ENCODE results near the gene TBC1D14. TPM values are rescaled to one million over a fixed set of nuclear protein-coding genes. Genes with fewer than 3 reads are reported as not detected.

The TBC1D14 gene
- total RNA-seq, 1 donor, result 42.3 TPM

DNA sequence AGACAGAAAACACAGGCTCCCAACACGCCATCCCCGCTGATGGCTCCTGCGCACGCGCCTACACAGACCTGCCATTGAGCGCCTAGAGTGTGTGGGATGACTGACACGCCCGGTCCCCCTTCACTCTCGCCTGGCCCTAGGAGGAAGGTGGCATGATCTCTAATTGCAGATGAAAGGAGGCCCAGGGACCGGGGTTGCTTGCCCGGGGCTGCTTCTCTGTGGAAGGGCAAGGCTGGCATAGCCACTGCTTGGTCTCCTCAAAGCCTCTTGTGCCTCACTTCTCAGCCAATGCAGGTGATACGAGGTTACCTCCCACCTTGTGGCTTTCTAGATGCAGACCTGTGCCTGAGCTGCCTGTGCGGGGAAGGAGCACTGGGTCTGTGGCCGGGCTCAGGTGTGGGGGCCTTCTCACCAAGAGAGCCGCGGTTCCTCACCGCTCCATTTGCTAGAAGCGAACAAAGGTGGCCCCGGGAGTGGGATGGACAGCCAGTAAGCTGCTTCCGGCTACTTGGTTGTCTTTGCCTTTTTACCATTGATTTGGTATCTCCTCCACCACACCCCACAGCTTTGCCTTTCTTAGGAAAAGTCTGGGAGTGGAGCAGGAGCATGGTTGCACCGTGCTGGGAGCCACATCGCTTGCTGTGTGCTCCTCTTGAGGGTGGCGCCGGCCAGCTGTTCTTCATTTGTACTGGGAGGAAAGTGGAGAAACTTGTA, 47.0 kb downstream of the TBC1D14 start:
- no peak overlapping the region for H3K4me3 ChIP-seq (ENCODE audit: low read depth, low read length)
- TF ChIP-seq, protein P1, sequence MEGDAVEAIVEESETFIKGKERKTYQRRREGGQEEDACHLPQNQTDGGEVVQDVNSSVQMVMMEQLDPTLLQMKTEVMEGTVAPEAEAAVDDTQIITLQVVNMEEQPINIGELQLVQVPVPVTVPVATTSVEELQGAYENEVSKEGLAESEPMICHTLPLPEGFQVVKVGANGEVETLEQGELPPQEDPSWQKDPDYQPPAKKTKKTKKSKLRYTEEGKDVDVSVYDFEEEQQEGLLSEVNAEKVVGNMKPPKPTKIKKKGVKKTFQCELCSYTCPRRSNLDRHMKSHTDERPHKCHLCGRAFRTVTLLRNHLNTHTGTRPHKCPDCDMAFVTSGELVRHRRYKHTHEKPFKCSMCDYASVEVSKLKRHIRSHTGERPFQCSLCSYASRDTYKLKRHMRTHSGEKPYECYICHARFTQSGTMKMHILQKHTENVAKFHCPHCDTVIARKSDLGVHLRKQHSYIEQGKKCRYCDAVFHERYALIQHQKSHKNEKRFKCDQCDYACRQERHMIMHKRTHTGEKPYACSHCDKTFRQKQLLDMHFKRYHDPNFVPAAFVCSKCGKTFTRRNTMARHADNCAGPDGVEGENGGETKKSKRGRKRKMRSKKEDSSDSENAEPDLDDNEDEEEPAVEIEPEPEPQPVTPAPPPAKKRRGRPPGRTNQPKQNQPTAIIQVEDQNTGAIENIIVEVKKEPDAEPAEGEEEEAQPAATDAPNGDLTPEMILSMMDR (IDR thresholded peaks at IDR 0.05; ENCODE audit: insufficient read depth, low read depth, low read length), result no peak
- no peak for DNase-seq (ENCODE audit: low read depth)

DNA sequence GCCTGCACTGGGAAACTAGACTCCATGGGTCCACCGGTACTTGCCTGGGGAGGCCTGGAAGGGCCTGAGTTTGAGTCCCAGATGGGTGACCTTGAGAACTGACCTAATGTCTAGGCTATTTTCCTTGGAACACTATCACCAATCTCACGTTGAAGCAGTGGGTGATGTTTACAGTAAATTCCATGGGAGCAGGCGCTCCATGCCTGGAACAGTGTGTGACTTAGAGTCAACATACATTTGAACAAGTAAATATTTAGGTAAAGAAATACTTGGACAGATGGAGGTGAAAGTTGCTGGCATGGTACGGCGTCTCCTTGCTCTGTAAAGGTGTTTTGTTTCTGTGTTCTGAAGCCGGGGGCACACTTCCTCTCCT, 47.5 kb downstream of the TBC1D14 start:
- H3K4me3 ChIP-seq (ENCODE audit: low read depth, low read length), result no peak overlapping the region
- TF ChIP-seq, protein P1 (IDR thresholded peaks at IDR 0.05; ENCODE audit: insufficient read depth, low read depth, low read length), result no peak
- DNase-seq (ENCODE audit: low read depth), result peak; percentile 43

DNA sequence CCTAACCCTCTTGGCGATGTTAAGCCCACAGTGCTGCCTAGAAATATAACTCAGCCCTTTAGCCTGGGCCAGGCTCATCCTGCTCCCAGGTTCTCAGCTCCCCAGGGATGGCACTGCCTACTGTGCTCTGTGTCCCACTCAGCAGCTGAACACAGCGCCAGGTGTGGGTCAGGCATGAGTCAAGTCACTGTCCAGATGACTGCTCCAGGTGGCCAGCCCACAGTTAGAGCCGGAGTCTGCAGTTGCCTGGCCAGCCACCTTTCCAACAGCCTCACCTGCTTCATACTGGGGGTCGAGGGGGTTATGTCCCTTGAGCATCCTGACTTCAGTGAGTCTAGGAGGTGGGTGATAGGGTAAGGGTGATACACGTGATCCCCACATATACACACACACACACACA, 48.4 kb downstream of the TBC1D14 start:
- TF ChIP-seq, protein P1 (IDR thresholded peaks at IDR 0.05; ENCODE audit: insufficient read depth, low read depth, low read length), result no peak
- no peak overlapping the region for H3K4me3 ChIP-seq (ENCODE audit: low read depth, low read length)

DNA sequence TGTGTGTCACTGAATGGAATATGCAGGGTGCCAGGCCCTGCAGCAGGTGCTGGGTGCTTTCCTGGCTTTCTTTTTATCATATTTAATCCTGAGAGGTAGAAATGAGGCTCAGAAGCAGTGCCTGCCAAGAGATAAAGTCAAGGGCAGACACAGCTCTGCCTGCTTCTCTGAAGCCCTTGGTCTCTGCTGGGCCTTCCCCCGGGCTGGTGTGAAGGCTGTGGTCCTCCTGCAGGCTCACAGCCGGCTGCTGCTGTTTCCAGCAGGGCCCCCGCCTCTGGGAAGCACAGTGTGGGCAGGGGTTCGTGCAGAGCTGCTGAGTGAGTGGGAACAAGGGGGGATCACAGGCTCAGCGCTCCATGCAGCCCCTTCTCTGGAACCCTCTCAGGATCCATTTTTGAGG, 49.6 kb downstream of the TBC1D14 start:
- TF ChIP-seq, protein P1 (IDR thresholded peaks at IDR 0.05; ENCODE audit: insufficient read depth, low read depth, low read length), result no peak
- no peak overlapping the region for H3K4me3 ChIP-seq (ENCODE audit: low read depth, low read length)
- DNase-seq (ENCODE audit: low read depth), result no peak

More for the DNA sequence above, 48.4 kb downstream of the TBC1D14 start:
- no peak for DNase-seq (ENCODE audit: low read depth)

DNA sequence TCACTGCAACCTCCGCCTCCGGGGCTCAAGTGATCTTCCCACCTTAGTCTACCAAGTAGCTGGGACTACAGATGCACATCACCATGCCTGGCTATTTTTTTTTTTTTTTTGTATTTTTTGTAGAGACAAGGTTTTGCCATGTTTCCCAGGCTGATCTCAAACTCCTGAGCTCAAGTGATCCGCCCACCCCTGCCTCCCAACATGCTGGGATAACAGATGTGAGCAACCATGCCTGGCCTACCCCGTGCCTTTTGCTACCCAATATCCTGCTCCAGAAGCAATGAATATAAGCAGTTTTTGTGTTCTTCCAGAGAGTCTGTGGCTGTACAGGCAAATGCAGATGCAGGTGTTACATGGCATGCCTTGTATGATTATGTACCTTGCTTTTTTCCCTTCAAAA, 50.5 kb downstream of the TBC1D14 start:
- DNase-seq (ENCODE audit: low read depth), result no peak

DNA sequence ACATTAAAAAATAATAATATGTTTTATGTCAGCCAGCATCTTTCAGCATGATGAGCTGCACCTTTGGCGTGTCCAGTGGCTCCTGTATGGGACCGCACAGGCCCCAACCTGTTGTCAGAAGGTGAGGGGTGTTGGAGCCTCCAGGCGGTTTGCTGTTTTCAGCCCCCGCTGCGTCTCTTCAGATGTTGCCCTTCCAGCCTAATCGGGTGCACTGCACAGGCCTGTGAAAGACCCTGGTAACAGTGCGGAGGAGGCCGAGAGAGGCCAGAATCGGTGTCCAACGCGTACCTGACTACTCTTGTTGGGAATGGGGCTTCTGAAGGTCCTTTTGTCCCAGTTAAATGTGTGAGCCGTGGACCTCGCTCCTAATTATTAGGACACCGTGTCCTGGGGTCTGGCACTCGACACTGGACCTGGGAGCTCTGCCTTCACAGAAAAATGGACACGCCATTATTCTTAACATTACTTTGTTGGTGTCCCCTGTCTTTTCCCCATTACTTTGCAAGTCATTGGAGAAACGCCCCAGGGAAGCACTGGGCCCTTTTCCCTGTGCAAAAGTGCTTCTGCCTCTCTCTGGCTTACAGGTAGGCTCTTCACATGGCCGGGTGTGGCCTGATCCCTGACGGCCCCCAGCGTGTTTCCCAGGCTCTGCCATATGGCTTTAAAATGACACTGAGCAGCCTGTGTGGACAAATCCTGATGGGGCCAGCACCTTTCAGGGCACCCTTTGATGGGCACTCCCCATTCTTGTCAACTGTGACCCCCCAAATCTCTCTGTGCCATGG, 51.2 kb downstream of the TBC1D14 start:
- TF ChIP-seq, protein P1 (IDR thresholded peaks at IDR 0.05; ENCODE audit: insufficient read depth, low read depth, low read length), result no peak
- no peak overlapping the region for H3K4me3 ChIP-seq (ENCODE audit: low read depth, low read length)
- no peak for DNase-seq (ENCODE audit: low read depth)

More for the DNA sequence above, 50.5 kb downstream of the TBC1D14 start:
- H3K4me3 ChIP-seq (ENCODE audit: low read depth, low read length), result no peak overlapping the region
- TF ChIP-seq, protein P1 (IDR thresholded peaks at IDR 0.05; ENCODE audit: insufficient read depth, low read depth, low read length), result no peak

All from fibroblast of villous mesenchyme (primary cell).